DMS 273 (cell line): ENCODE results near the gene RRAS.

Experiments used
- DNase-seq: peaks from one replicate; lab custom pipeline; 2025; ENCODE audit not compliant: unreplicated experiment; lab: John Stamatoyannopoulos, UW

The RRAS gene

GRCh38 chr19:49655570-49656455 is 15.9 kb upstream of the RRAS start:
- no peak for DNase-seq

DNA sequence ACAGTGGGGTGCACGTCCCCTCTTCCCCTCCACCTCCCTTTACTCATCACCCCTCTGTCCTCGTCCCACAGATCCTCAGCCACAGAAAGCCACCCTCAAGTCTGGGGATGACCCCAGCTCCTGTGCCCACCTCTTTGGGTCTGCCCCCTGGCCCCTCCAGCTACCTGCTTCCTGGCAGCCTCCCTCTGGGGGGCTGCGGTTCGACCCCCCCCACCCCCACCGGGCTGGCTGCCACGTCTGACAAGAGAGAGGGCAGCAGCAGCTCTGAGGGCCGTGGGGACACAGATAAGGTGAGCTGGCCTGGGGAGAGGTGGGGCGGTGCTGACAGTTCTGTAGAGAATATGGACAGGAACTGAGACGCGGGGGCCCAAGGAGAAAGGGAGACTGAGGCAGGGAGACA is 14.6 kb upstream of the RRAS start:
- DNase-seq: no peak

GRCh38 chr19:49653466-49653806 is 13.5 kb upstream of the RRAS start:
- DNase-seq: no peak

DNA sequence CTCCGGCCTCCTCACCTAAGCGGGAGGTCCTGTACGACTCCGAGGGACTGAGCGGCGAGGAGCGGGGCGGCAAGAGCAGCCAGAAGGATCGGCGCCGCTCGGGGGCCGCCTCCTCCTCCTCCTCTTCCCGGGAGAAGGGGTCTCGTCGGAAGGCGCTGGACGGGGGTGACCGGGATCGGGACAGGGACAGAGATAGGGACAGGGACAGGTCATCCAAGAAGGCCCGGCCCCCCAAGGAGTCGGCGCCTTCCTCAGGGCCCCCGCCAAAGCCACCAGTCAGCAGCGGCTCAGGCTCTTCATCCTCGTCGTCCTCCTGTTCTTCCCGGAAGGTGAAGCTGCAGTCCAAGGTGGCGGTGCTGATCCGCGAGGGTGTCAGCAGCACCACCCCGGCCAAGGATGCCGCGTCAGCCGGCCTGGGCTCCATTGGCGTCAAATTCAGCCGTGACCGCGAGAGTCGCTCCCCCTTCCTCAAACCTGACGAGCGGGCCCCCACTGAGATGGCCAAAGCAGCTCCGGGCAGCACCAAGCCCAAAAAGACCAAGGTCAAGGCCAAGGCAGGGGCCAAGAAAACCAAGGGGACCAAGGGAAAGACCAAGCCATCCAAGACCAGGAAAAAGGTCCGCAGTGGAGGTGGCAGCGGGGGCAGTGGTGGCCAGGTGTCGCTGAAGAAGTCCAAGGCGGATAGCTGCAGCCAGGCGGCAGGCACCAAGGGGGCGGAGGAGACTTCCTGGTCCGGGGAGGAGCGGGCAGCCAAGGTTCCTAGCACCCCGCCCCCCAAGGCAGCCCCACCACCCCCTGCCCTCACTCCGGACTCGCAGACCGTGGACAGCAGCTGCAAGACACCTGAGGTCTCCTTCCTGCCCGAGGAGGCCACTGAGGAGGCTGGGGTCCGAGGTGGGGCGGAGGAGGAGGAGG is 12.9 kb upstream of the RRAS start:
- DNase-seq: no peak

DNA sequence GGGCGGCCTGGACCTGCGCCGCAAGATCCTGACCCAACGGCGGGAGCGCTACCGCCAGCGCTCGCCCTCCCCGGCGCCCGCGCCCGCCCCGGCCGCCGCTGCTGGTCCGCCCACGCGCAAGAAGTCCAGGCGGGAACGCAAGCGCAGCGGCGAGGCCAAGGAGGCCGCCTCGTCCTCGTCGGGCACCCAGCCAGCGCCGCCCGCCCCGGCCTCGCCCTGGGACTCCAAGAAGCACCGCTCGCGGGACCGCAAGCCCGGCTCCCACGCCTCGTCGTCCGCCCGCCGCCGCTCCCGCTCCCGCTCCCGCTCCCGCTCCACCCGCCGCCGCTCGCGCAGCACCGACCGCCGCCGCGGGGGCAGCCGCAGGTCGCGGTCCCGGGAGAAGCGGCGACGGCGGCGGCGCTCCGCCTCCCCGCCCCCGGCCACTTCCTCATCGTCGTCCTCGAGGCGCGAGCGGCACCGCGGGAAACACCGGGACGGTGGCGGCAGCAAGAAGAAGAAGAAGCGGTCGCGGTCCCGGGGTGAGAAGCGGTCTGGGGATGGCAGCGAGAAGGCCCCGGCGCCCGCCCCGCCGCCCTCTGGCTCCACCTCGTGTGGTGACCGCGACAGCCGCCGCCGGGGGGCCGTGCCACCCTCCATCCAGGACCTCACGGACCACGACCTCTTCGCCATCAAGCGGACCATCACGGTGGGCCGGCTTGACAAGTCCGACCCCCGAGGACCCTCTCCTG is 12.0 kb upstream of the RRAS start:
- no peak for DNase-seq

- no peak for DNase-seq
Measured at GRCh38 chr19:49651029-49651819, 11.3 kb upstream of the RRAS start.

- DNase-seq: no peak
Measured at GRCh38 chr19:49646586-49646985, 6.6 kb upstream of the RRAS start.

- DNase-seq: no peak
Measured at GRCh38 chr19:49645995-49646394, 6.1 kb upstream of the RRAS start.

GRCh38 chr19:49645592-49645991 is 5.6 kb upstream of the RRAS start:
- DNase-seq: no peak

- no peak for DNase-seq
Measured at GRCh38 chr19:49643466-49643865, 3.5 kb upstream of the RRAS start.

DNA sequence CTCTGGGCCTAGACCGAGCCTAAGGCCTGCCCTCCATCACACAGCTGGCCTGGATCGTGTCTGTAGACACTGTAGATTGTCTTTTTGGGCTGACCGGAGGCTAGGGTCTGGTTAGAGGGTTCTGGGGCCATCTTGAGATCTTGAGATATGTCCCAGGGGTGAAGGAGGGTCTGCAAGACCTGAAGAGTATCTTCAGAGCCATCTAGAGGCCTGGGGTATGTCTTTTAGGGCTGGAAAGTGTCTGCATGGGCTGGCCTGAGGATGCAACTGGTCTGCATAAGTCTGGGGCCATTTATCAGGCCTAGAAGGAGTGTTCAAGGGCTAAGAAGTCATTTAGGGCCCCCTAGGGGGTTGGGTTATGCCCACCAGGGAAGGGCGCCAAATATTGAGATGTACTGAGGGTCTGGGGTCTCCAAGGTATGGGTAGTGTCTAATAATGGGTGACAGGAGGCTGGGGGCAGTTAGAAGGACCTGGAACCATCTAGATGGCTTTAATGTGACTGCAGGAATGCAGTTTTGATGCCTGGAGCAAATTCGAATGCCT is 2.6 kb upstream of the RRAS start:
- peak; percentile 57 for DNase-seq

DNA sequence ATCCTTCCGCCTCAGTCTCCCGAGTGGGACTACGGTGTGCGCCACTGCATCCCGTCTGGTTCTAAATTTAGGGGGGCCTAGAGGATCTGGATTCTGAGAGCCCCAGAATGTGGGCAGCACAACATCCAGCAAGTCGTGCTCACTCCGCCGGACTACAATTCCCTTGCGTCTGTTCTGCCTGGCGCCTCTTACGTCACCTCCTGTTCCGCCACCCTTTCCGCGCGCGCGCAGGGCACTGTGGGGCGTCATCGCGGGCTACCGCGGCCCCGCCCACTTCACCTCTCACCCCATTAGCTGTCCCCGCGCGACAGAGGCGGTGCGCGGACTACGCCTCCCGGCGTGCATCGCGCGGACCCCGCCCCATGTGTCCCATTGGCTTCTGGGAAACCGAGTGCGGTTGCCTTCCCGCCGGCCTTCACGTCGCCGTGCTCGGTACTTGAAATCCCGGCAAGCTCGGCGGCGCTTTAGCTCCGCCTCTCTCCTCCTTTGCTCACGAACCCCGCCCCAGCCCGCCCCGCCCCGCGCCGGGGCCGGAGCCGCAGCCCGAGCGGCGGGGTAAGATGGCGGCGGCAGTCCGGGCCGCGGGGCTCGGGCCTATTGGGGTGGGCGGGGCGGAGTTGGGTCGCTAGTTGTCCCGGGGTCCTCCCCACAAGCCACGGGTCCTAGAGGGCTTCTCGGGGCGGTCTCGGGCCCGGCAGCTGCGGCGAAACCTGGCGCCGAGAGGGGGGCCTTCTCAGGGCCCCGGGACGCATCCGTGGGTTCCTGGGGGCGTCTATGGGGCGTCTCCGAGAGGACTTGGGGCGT is 1.9 kb upstream of the RRAS start, which contains the start of gene SCAF1:
SCAF1 (plus strand) TSS at position 522 of the 804 bp plus-strand sequence. CDS start 2,818 bp downstream, outside the sequence.
- DNase-seq: peak; percentile 100

GRCh38 chr19:49639401-49640112 is 386 bp downstream of the RRAS start:
- no peak for DNase-seq

GRCh38 chr19:49637821-49638738 is 1.9 kb downstream of the RRAS start:
- DNase-seq: peak; percentile 53

DNA sequence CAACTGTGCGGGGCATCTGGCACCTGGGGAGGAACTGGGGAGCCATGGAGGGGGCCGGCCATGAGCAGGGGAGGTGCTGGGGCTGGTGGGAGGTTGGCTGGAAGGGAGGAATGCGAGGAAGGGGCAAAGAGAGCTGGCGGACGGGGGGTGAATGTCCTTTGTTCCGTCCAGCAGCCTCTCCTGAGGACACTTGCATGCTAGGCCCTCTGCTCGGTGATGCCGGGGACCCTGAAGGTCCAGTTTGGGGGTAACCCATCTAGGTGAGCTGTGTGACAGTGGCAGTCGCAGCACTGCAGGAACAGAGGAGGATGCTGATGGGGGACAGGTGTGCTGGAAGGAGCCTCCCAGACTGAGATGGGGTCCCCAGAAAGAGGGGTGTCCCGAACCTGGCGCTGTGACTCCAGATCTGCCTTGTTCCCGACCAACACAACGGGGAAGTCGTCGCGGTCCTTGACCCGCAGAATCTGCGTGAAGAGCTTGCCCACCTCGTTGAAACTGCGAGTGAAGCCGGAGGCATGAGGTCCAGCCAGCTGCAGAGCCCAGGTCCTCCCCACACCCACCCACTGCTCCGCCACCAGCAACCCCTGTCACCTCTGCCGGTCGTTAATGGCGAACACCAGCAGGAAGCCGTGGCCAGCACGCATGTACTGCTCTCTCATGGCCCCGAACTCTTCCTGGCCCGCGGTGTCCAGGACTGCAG is 3.6 kb downstream of the RRAS start:
- no peak for DNase-seq

GRCh38 chr19:49635530-49636232 is 4.3 kb downstream of the RRAS start:
- peak; percentile 43 for DNase-seq
